Adrenal gland (tissue), 19 donors: ENCODE measurements around the gene ZNF804A. TPM values are rescaled to one million over a fixed set of nuclear protein-coding genes. Genes with fewer than 3 reads are reported as not detected.

Experiments
- DNase-seq, 7 donors: peaks; one replicate each; pipeline ENCODE4 v3.0.0-alpha.2; 2019 to 2020
- H3K27ac ChIP-seq, 5 donors: fragments of 200-600 bp; sonication (generic) in 4 of 5; 1 replicate in 3 of 5; 2 replicates in 2 of 5; pipeline versions ENCODE4 v1.5.1 to v1.8.0; 2016 to 2020; ENCODE audit warnings: mild to moderate bottlenecking in 1 of 5
- H3K27me3 ChIP-seq: fragments of 200-600 bp; 2 replicates; pipeline ENCODE4 v1.8.0; 2021
- H3K36me3 ChIP-seq, 2 donors: fragments of 200-600 bp; replicated peaks in 1 of 2; 1 replicate in 1 of 2; 2 replicates in 1 of 2; pipeline versions ENCODE4 v1.5.1 to v1.8.0; 2018 to 2022
- H3K4me1 ChIP-seq, 2 donors: fragments of 200-600 bp; replicated peaks in 1 of 2; 1 replicate in 1 of 2; 2 replicates in 1 of 2; pipeline versions ENCODE4 v1.5.1 to v1.8.0; 2018 to 2021
- H3K4me3 ChIP-seq, 4 donors: fragments of 200-600 bp; sonication (generic) in 3 of 4; one replicate each; pipeline ENCODE4 v1.5.1; 2016 to 2018
- H3K9me3 ChIP-seq, 3 donors: fragments of 200-600 bp; sonication (generic) in 1 of 3; replicated peaks in 1 of 3; 1 replicate in 2 of 3; 2 replicates in 1 of 3; pipeline versions ENCODE4 v1.5.1 to v1.8.0; 2016 to 2021
- POLR2A ChIP-seq, 2 donors: fragments of 450-650 bp; IDR thresholded peaks; one replicate each; pipeline ENCODE4 v1.6.1; 2017; ENCODE audit warnings: antibody characterized with exemption in 2 of 2, mild to moderate bottlenecking in 2 of 2, moderate library complexity in 1 of 2
- WGBS, 4 donors: extraction: QIAGEN DNeasy Blood & Tissue Kit in 2 of 4; methylation state at CpG; one replicate each; pipeline versions ENCODE4 v1.1.5 to v1.1.7; 2013 to 2017; 5-methylcytosine and 5-hydroxymethylcytosine counted together
- intact Hi-C, 2 donors: fragments of 100-400 bp; cut with DNase I; formaldehyde crosslinking; loops; one replicate each; pipeline versions ENCODE4 v1.14.1 to v1.15.0; 2022 to 2023
- long read RNA-seq, 10 donors: library from polyadenylated mRNA in 3 of 10; unstranded in 2 of 10; stranded (forward) in 1 of 10; transcript quantifications; one replicate each; pipeline ENCODE4 v2.0.0 and lab custom pipeline, GENCODE V29; 2021 to 2026
- polyA plus RNA-seq, 3 donors: library from polyadenylated mRNA; stranded (reverse); fragments of 200-250 nt in 2 of 3; fragments of 350-450 nt in 1 of 3; fragmentation: Illumina TruSeq in 1 of 3; extraction: RNeasy Lipid Tissue Mini Kit (QIAGEN cat#74804) in 1 of 3; gene quantifications; one replicate each; pipeline ENCODE4 v1.2.3, GENCODE V29; 2013 to 2014
- total RNA-seq, 9 donors: library from RNA; depleted of rRNA in 4 of 9; stranded (reverse); fragments of >200 nt in 4 of 9; fragments of 120-200 nt in 1 of 9; fragmentation: NEBNext Ultra II Directional in 1 of 9; extraction: Animal tissue kit (Norgen Biotek cat#: 25700) in 1 of 9; gene quantifications; one replicate each; pipeline versions ENCODE4 v1.1.0 to v1.2.4, GENCODE V29; 2013 to 2023
- TF ChIP-seq, protein P1 (sequence below), 6 experiments: fragments of 450-650 bp in 4 of 6; fragments of 200-600 bp in 2 of 6; sonication (generic) in 1 of 6; IDR thresholded peaks; 1 replicate in 5 of 6; 2 replicates in 1 of 6; pipeline versions ENCODE4 v1.5.1 to v1.8.0; 2016 to 2021; ENCODE audit warnings: antibody characterized with exemption in 6 of 6, mild to moderate bottlenecking in 2 of 6, moderate library complexity in 1 of 6
- donor health status: healthy with polysubstance abuse.
- donor health status: Bipolar disorder and iron deficiency.
- donor health status: DM: yes; HTN: yes; CAD: no.
- donor health status: DM: no; HTN: no; CAD: no.
- donor health status: DM: no; HTN: no; CAD: no.
- donor health status: DM: yes; HTN: yes; CAD: no.

Gene ZNF804A
- total RNA-seq, result under 1 TPM in 8 of 9 donors, not detected in 1; 0.07 to 0.89 (median 0.12) TPM
- under 1 TPM; 0.10 to 0.53 (median 0.32) TPM for polyA plus RNA-seq
- long read RNA-seq, donor 1, result 0 reads
- long read RNA-seq, donor 2, result 0 reads
- long read RNA-seq, donor 3, result 0 reads
- long read RNA-seq, donor 4, result 0 reads
- long read RNA-seq, donor 5, result 0 reads
- long read RNA-seq, donor 6, result 0 reads
- long read RNA-seq, donor 7, result 0 reads
- long read RNA-seq, donor 8, result 0 reads
- long read RNA-seq, donor 9, result 0 reads
- long read RNA-seq, donor 10, result 0 reads

- Histone ChIP-seq H3K4me3 (peak within 1 kb of the TSS in 3 of 4 donors; percentile 28 to 68 (median 50)), H3K9me3 (no peaks in the 10 kb centered on the region), H3K36me3 (no peaks in the 10 kb centered on the region), H3K4me1 (peaks cover 5 to 8% of the 10 kb centered on the region in 2 donors), H3K27ac (peak within 1 kb of the TSS in 3 of 5 donors; percentile 17 to 77 (median 48)), H3K27me3 (peaks cover 23% of the 10 kb centered on the region)
- intact Hi-C loops, result no loop called here
- no peak for TF ChIP-seq POLR2A (IDR thresholded peaks at IDR 0.05)
- TF ChIP-seq, protein P1, sequence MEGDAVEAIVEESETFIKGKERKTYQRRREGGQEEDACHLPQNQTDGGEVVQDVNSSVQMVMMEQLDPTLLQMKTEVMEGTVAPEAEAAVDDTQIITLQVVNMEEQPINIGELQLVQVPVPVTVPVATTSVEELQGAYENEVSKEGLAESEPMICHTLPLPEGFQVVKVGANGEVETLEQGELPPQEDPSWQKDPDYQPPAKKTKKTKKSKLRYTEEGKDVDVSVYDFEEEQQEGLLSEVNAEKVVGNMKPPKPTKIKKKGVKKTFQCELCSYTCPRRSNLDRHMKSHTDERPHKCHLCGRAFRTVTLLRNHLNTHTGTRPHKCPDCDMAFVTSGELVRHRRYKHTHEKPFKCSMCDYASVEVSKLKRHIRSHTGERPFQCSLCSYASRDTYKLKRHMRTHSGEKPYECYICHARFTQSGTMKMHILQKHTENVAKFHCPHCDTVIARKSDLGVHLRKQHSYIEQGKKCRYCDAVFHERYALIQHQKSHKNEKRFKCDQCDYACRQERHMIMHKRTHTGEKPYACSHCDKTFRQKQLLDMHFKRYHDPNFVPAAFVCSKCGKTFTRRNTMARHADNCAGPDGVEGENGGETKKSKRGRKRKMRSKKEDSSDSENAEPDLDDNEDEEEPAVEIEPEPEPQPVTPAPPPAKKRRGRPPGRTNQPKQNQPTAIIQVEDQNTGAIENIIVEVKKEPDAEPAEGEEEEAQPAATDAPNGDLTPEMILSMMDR (IDR thresholded peaks at IDR 0.05), result no peak
- WGBS, 4 donors, result 0 to 1% (median 0%) methylated on average over 4 to 88 of the region's 88 CpGs
- peak; percentile 25 to 68 (median 45) for DNase-seq
Observed at GRCh38 chr2:184598316-184599053, at the start of gene ZNF804A. Gene ZNF804A, plus strand, starts transcription at chr2:184598529. Its CDS starts 431 bp downstream, at chr2:184598960.

GRCh38 chr2:184549153-184549552 is 49.2 kb upstream of the ZNF804A start:
- no peak overlapping the region for H3K4me3 ChIP-seq
- H3K36me3 ChIP-seq, result no peaks in the 10 kb centered on the region
- intact Hi-C loops, result no loop called here
- H3K4me1 ChIP-seq, result no peaks in the 10 kb centered on the region
- no peak for DNase-seq
- H3K27ac ChIP-seq, result no peak overlapping the region
- no peaks in the 10 kb centered on the region for H3K27me3 ChIP-seq
- TF ChIP-seq POLR2A (IDR thresholded peaks at IDR 0.05), result no peak
- TF ChIP-seq, protein P1 (IDR thresholded peaks at IDR 0.05), result no peak
- no peaks in the 10 kb centered on the region for H3K9me3 ChIP-seq
- 66 to 83% (median 76%) methylated on average over 2 of the region's 2 CpGs for WGBS, 4 donors

- intact Hi-C loops, result no loop called here
- no peak overlapping the region for H3K27ac ChIP-seq
- 71 to 100% (median 89%) methylated on average over 1 of the region's 1 CpG for WGBS, 4 donors
- no peaks in the 10 kb centered on the region for H3K36me3 ChIP-seq
- H3K4me1 ChIP-seq, result no peaks in the 10 kb centered on the region
- TF ChIP-seq, protein P1 (IDR thresholded peaks at IDR 0.05), result no peak
- no peak for TF ChIP-seq POLR2A (IDR thresholded peaks at IDR 0.05)
- no peaks in the 10 kb centered on the region for H3K27me3 ChIP-seq
- no peak overlapping the region for H3K4me3 ChIP-seq
- DNase-seq, result no peak
- no peaks in the 10 kb centered on the region for H3K9me3 ChIP-seq
Observed at GRCh38 chr2:184551626-184552025, 46.7 kb upstream of the ZNF804A start.

GRCh38 chr2:184554736-184555135 is 43.6 kb upstream of the ZNF804A start:
- intact Hi-C loops, result no loop called here
- H3K4me3 ChIP-seq, result no peak overlapping the region
- H3K27me3 ChIP-seq, result no peaks in the 10 kb centered on the region
- no peaks in the 10 kb centered on the region for H3K36me3 ChIP-seq
- no peak for TF ChIP-seq POLR2A (IDR thresholded peaks at IDR 0.05)
- TF ChIP-seq, protein P1 (IDR thresholded peaks at IDR 0.05), result no peak
- DNase-seq, result no peak
- no peaks in the 10 kb centered on the region for H3K4me1 ChIP-seq
- H3K9me3 ChIP-seq, result no peaks in the 10 kb centered on the region
- H3K27ac ChIP-seq, result no peak overlapping the region
